Endometrium (tissue), 2 donors: ENCODE results near the gene MARCHF2.
"Not testable (repeated sequence)": the region's sequence is repeated elsewhere in the genome, so short reads cannot be mapped to it uniquely, and the experiment has no call there.

Source experiments
- FAIRE-seq: peaks from 2 replicates; lab custom pipeline; 2012; peaks lifted over from hg19 to GRCh38; lab: Jason Lieb, UNC
- donor health status: control.
- donor health status: control.

Gene MARCHF2

GRCh38 chr19:8412783-8413628 is at the start of gene MARCHF2:
Gene MARCHF2, plus strand, starts transcription at chr19:8413305. Its CDS starts 8,536 bp downstream, at chr19:8421841.
- no peak for FAIRE-seq

- FAIRE-seq: no peak
These were observed 49.0 kb upstream of the MARCHF2 start, which contains the start of gene ANGPTL4 for GRCh38 chr19:8363803-8364771. Gene ANGPTL4, plus strand, starts transcription at chr19:8364155. Its CDS starts 167 bp downstream, at chr19:8364322.

GRCh38 chr19:8366121-8366581 is 47.0 kb upstream of the MARCHF2 start:
- no peak for FAIRE-seq

- FAIRE-seq: no peak
These were observed 46.2 kb upstream of the MARCHF2 start for GRCh38 chr19:8366961-8367326.

GRCh38 chr19:8367327-8368001 is 45.6 kb upstream of the MARCHF2 start:
- no peak for FAIRE-seq

- no peak for FAIRE-seq
These were observed 42.7 kb upstream of the MARCHF2 start for GRCh38 chr19:8370176-8371010.

- no peak for FAIRE-seq
These were observed 41.9 kb upstream of the MARCHF2 start for GRCh38 chr19:8371011-8371804.

GRCh38 chr19:8373867-8374813 is 39.0 kb upstream of the MARCHF2 start:
- FAIRE-seq: no peak

- not testable (repeated sequence) for FAIRE-seq
These were observed 37.3 kb upstream of the MARCHF2 start for GRCh38 chr19:8375766-8376165.

GRCh38 chr19:8376373-8376974 is 36.6 kb upstream of the MARCHF2 start:
- FAIRE-seq: not testable (repeated sequence)

GRCh38 chr19:8377598-8377997 is 35.5 kb upstream of the MARCHF2 start:
- no peak for FAIRE-seq

GRCh38 chr19:8379156-8379891 is 33.8 kb upstream of the MARCHF2 start:
- FAIRE-seq: not testable (repeated sequence)

GRCh38 chr19:8384569-8384968 is 28.5 kb upstream of the MARCHF2 start:
- not testable (repeated sequence) for FAIRE-seq

- not testable (repeated sequence) for FAIRE-seq
These were observed 28.0 kb upstream of the MARCHF2 start for GRCh38 chr19:8385103-8385502.

GRCh38 chr19:8385566-8385965 is 27.5 kb upstream of the MARCHF2 start:
- FAIRE-seq: not testable (repeated sequence)

GRCh38 chr19:8386419-8386818 is 26.7 kb upstream of the MARCHF2 start:
- FAIRE-seq: not testable (repeated sequence)

- FAIRE-seq: no peak
These were observed 26.1 kb upstream of the MARCHF2 start for GRCh38 chr19:8386990-8387389.
